Measurements from ENCODE around the gene SRGAP1. TPM values are rescaled to one million over a fixed set of nuclear protein-coding genes. Genes with fewer than 3 reads are reported as not detected.

SRGAP1 gene
- total RNA-seq, 4 donors from 2014 or later, result 7.2 to 22.9 (median 11.5) TPM

- WGBS, 2 donors (ENCODE audit: low coverage in 1 of 2), result 59% methylated on average over 3 of the region's 3 CpGs; no CpG with 5 or more reads in 1 of the 2 donors
- no peaks in the 10 kb centered on the region for H3K9me3 ChIP-seq
- H3K4me3 ChIP-seq, result no peak overlapping the region
- no peaks in the 10 kb centered on the region for H3K27me3 ChIP-seq
- no peak for TF ChIP-seq EP300 (IDR thresholded peaks at IDR 0.05)
- no peak for TF ChIP-seq POLR2AphosphoS5 (IDR thresholded peaks at IDR 0.05)
- TF ChIP-seq CTCF (IDR thresholded peaks at IDR 0.05), result no peak
- no peak for TF ChIP-seq POLR2A (IDR thresholded peaks at IDR 0.05)
- no peak for ATAC-seq
- H3K27ac ChIP-seq, result no peak overlapping the region
- no peaks in the 10 kb centered on the region for H3K36me3 ChIP-seq
- no peaks in the 10 kb centered on the region for H3K4me1 ChIP-seq
Measured at GRCh38 chr12:64170024-64170423, 325.5 kb downstream of the SRGAP1 start.

- ATAC-seq, result no peak
Measured at GRCh38 chr12:64170730-64171129, 326.2 kb downstream of the SRGAP1 start.

GRCh38 chr12:64171715-64172114, 327.2 kb downstream of the SRGAP1 start:
- no peak for TF ChIP-seq POLR2AphosphoS5 (IDR thresholded peaks at IDR 0.05)
- no peak for TF ChIP-seq POLR2A (IDR thresholded peaks at IDR 0.05)
- no peak for TF ChIP-seq EP300 (IDR thresholded peaks at IDR 0.05)
- no peak for TF ChIP-seq CTCF (IDR thresholded peaks at IDR 0.05)
- Histone ChIP-seq H3K4me3 (no peak overlapping the region), H3K36me3 (no peaks in the 10 kb centered on the region), H3K9me3 (no peaks in the 10 kb centered on the region), H3K27me3 (no peaks in the 10 kb centered on the region), H3K4me1 (no peaks in the 10 kb centered on the region), H3K27ac (no peak overlapping the region)
- ATAC-seq, result no peak
- WGBS, 2 donors (ENCODE audit: low coverage in 1 of 2), result 27% methylated on average over 1 of the region's 1 CpG; no CpG with 5 or more reads in 1 of the 2 donors

More at GRCh38 chr12:64170730-64171129, 326.2 kb downstream of the SRGAP1 start:
- 33 to 49% methylated on average over 2 to 3 of the region's 3 CpGs for WGBS, 2 donors (ENCODE audit: low coverage in 1 of 2)
- Histone ChIP-seq H3K27ac (no peak overlapping the region), H3K27me3 (no peaks in the 10 kb centered on the region), H3K9me3 (no peaks in the 10 kb centered on the region), H3K4me3 (no peak overlapping the region), H3K36me3 (no peaks in the 10 kb centered on the region), H3K4me1 (no peaks in the 10 kb centered on the region)
- TF ChIP-seq POLR2A (IDR thresholded peaks at IDR 0.05) (no peak), CTCF (IDR thresholded peaks at IDR 0.05) (no peak), EP300 (IDR thresholded peaks at IDR 0.05) (no peak)

- no peaks in the 10 kb centered on the region for H3K9me3 ChIP-seq
- 20% methylated on average over 1 of the region's 1 CpG; no CpG with 5 or more reads in 1 of the 2 donors for WGBS, 2 donors (ENCODE audit: low coverage in 1 of 2)
- no peak for ATAC-seq
- no peak overlapping the region for H3K4me3 ChIP-seq
- TF ChIP-seq POLR2AphosphoS5 (IDR thresholded peaks at IDR 0.05) (no peak), CTCF (IDR thresholded peaks at IDR 0.05) (no peak), POLR2A (IDR thresholded peaks at IDR 0.05) (no peak)
- no peaks in the 10 kb centered on the region for H3K4me1 ChIP-seq
- H3K36me3 ChIP-seq, result no peaks in the 10 kb centered on the region
- H3K27me3 ChIP-seq, result no peaks in the 10 kb centered on the region
- H3K27ac ChIP-seq, result no peak overlapping the region
Measured at GRCh38 chr12:64172143-64172970, 327.9 kb downstream of the SRGAP1 start.

- TF ChIP-seq POLR2AphosphoS5 (IDR thresholded peaks at IDR 0.05) (no peak), EP300 (IDR thresholded peaks at IDR 0.05) (no peak), CTCF (IDR thresholded peaks at IDR 0.05) (no peak), POLR2A (IDR thresholded peaks at IDR 0.05) (no peak)
- H3K4me3 ChIP-seq, result no peak overlapping the region
- WGBS, 2 donors (ENCODE audit: low coverage in 1 of 2), result 82 to 90% methylated on average over 2 to 3 of the region's 3 CpGs
- no peak overlapping the region for H3K27ac ChIP-seq
- ATAC-seq, result no peak
- no peaks in the 10 kb centered on the region for H3K36me3 ChIP-seq
- no peaks in the 10 kb centered on the region for H3K27me3 ChIP-seq
- H3K9me3 ChIP-seq, result no peaks in the 10 kb centered on the region
- H3K4me1 ChIP-seq, result no peaks in the 10 kb centered on the region
Measured at GRCh38 chr12:64173456-64173855, 329.0 kb downstream of the SRGAP1 start.

Measured in gastroesophageal sphincter (tissue), 4 donors.